Gastrocnemius medialis (tissue), 4 donors: ENCODE measurements around the gene CACNA1H.

Experiments used
- CTCF ChIP-seq, 5 experiments: fragments of 450-650 bp in 3 of 5; fragments of 200-600 bp in 2 of 5; sonication (generic) in 2 of 5; IDR thresholded peaks in 4 of 5; conservative IDR thresholded peaks in 1 of 5; 1 replicate in 4 of 5; 2 replicates in 1 of 5; pipeline ENCODE4 v1.5.1; 2016 to 2019; ENCODE audit warnings: antibody characterized with exemption in 5 of 5, mild to moderate bottlenecking in 3 of 5, moderate library complexity in 3 of 5
- POLR2A ChIP-seq, 2 donors: fragments of 450-650 bp; IDR thresholded peaks; one replicate each; pipeline ENCODE4 v1.6.1; 2017; ENCODE audit warnings: antibody characterized with exemption in 2 of 2, mild to moderate bottlenecking in 2 of 2, moderate library complexity in 2 of 2

- no peak for TF ChIP-seq POLR2A (IDR thresholded peaks at IDR 0.05)
- no peak for TF ChIP-seq CTCF (IDR thresholded peaks at IDR 0.05 in 4 of 5, conservative IDR thresholded peaks at IDR 0.05 in 1 of 5)
These were observed 17.5 kb upstream of the CACNA1H start for GRCh38 chr16:1135459-1135825.
